Mesenteric fat pad (tissue), 1 donor: ENCODE measurements around the gene DNAI7. TPM values are rescaled to one million over a fixed set of nuclear protein-coding genes. Genes with fewer than 3 reads are reported as not detected.

Source experiments
- DNase-seq: peaks from one replicate; pipeline ENCODE4 v3.0.0-alpha.2; 2020; ENCODE audit warnings: low spot score
- total RNA-seq: library from RNA; stranded (reverse); fragmentation: NEBNext Ultra II Directional; extraction: Animal tissue kit (Norgen Biotek cat#: 25700); gene quantifications from one replicate; pipeline ENCODE4 v1.2.1, GENCODE V29; 2021
- donor health status: DM: yes; HTN: yes; CAD: no.

Gene DNAI7
- total RNA-seq, 1 donor from 2014 or later, result not detected

DNA sequence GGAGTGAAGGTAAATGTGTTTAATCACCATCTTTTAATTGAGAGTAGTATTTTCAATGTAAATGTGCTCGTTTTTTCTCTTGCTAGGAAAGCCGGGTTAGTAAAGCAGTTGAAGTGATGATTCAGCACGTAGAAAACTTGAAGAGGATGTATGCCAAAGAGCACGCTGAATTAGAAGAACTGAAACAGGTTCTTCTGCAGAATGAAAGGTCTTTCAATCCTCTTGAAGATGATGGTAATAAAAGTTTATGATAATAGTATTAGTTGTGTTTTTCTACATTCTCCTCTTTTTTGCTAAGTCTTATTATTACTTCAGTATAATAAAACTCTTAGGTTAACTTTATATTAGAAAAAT is 93.9 kb downstream of the DNAI7 start:
- DNase-seq, result no peak

DNA sequence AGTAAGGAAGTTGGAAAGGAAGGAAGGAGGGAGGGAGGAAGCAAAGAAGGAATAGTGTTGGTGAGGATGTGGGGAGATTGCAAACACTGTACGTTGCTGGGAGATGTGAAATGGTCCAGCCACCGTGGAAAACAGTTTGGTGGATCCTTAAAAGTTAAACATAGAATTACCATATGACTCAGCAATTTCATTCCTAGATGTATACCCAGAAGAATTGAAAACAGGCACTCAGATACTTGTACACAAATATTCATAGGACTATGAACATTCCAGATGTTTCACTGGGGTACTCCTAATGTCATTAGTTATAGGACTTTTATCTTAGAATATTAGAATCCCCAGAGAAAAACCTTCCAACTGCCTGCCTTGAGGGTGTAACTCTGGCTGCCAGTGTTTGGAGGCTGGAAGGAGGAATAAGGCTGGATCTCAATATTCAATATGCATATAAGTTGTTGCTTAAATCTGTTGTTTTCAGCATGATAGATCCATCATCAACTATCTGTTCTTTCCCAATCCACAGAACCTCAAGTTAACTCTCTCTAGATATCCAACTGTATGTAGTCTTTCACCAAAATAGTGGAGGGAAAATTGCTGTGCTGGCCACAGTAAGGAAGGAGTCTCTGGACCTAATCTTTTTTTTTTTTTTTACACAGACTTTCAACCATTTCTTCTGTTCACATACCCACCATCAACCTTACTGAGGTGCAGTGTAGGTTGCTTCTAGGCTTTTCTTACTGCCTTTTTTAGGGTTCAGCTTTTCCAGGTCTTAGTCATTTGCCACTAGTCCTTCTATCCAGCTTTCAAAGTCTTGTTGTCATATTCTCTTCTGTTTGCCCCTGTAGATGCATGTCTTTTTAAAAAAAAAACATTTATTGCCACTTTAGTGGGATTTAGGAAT is 94.5 kb downstream of the DNAI7 start:
- no peak for DNase-seq

DNA sequence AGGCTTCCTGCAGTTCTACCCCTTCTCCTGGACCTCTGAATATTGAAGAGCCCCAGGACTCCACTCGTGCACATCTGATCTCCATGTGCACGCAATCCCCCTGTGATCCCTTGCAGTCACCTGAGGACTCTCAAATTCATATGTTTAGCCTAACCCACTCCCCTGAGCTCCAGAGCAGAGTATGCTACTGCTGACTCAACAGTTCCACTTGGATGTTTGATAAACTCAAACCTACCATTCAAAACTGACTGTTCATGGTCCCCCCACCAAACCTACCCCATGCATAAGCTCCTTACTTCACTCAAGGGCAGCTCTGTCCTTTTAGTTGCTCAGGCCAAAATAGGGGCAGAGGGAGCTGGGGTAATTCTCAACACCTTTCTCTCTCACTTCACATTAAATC is 96.0 kb downstream of the DNAI7 start:
- DNase-seq, result no peak

DNA sequence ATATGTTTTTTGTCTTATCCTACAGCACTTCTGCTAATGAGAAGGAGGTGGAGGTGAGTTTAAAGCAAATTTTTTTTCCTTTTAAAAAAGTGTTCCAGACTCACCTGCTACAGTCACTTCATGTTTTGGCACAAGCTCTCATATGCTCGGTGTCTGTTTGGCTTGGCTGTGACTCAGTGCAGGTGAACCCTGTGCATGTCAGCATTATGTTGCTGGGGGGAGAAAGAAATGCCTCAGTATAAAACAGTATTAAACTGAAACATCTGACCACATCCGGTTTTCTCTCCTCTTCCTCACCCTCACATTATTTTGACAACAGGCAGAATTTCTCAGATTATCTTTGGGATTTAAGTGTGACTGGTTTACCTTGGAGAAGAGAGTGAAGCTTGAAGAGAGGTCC is 105.2 kb downstream of the DNAI7 start:
- DNase-seq, result no peak

DNA sequence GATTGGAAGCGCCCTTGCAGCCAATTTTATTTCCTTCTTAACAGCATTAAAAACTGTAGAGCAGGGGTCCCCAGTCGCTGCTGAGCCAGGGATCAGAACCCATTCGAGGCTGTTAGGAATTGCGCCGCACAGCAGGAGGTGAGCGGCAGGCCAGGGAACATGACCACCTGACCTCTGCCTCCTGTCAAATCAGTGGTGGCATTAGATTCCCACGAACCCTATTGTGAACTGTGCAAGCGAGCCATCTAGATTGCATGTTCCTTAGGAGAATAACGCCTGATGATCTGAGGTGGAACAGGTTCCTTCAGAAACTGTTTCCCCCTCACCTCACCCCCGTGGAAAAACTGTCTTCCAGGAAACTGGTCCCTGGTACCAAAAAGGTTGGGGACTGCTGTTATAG is 107.4 kb downstream of the DNAI7 start:
- DNase-seq, result no peak

DNA sequence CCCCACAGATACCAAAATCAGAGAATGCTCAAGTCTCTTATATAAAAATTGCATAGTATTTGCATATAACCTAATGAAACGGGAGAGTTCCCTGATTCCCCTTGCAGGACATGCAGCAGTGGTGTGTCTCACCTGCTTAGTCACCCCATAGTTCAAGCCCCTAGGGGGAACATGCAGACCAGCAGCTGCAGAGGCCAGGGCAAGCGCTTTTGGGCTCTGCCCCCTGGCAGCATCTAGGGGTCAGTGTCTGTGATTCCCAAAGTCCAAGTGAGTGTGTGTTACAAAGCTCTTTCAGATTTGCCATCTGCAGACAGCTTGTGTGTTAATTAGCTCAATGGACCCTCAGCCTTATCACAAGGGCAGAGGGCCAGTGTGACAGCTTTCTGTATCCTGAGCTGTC is 110.1 kb downstream of the DNAI7 start:
- DNase-seq, result no peak

DNA sequence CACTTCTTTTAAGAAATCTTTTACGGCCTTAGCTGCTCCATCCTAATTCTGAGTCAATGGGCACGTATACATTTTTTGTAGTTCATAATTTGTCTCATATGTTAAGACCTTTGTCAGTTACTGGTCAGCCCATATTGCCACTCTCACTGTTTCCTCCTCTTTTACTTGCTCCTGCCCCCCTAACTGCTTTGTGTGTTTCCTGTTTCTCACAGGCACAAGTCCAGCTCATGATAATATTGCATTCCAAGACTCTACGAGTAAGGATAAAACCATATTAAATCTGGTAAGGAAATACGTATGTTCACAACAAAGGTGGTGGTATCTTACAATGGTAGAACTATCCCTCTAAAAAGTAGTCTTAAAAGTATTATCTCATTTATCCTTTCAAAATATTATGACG is 111.7 kb downstream of the DNAI7 start:
- DNase-seq, result no peak

DNA sequence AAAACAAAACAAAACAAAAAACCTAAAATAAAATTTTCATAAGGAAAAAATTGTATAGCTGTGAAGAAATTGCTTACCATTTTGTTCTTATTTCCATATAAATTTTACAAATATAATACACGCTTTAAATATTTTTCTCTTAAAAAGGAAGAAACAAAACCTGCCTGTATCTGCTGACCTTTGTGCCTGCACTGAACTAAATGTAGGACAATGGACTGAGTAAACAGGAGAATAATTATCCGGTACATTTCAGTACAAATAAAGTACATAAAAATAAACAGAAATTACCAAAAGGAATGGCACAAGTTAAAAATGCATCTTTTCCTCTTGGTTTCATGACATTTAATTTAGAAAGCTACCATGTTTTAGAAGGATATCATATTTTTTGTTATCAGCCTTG is 112.3 kb downstream of the DNAI7 start:
- DNase-seq, result no peak

DNA sequence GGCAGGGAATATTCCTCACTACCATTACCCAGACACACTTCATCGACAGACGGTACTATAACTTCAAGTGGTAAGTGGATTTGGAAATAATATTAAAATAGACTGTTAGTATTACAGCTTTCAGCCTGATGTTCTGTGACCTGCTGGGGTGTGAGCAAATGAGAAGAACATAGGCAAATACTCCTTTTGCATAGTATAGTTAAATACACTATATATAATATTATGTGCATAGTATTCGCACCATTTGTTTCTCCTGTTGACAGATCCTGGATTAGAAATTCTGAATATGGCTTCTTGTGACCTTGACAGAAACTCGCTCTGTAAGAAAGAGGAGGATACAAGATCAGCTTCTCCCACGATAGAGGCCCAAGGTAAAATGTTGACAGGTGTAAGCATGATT is 115.6 kb downstream of the DNAI7 start:
- no peak for DNase-seq

DNA sequence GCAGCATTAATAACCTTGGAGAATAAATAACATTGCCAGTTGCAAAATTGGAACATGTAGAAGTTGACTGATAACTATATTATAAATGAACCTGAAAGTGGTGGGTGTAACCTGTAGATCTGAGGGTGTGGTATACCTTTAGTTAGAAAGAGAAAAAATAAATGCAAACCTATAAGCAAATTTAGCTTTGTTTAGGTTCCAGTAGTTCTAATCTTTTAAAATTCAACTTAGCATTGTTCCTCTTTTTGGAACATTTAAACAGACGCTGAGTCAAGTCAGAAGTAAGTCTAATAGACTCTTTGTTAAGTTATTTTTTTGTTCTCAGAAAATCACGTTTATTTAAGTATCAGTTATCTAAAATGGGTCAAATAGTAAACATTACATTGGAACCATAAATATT is 120.0 kb downstream of the DNAI7 start:
- DNase-seq, result no peak

DNA sequence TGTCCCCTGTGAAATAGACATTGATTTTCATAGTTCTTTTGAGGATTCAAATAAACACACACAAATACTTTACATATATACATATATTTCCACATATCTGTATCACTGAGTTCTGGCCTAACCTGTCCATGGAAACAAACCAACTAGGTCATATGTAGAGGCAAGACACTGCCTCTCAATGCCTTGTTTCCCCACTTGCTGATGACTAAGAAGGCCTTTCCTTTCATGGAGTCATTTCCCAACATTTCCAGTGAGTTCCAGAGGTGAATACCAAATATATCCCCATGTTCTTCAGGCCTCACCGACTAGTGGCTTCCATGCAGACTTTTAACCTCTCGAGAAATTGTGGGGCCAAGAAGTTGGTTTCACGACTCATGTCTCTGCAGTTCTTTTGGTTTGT is 120.8 kb downstream of the DNAI7 start:
- DNase-seq, result no peak

DNA sequence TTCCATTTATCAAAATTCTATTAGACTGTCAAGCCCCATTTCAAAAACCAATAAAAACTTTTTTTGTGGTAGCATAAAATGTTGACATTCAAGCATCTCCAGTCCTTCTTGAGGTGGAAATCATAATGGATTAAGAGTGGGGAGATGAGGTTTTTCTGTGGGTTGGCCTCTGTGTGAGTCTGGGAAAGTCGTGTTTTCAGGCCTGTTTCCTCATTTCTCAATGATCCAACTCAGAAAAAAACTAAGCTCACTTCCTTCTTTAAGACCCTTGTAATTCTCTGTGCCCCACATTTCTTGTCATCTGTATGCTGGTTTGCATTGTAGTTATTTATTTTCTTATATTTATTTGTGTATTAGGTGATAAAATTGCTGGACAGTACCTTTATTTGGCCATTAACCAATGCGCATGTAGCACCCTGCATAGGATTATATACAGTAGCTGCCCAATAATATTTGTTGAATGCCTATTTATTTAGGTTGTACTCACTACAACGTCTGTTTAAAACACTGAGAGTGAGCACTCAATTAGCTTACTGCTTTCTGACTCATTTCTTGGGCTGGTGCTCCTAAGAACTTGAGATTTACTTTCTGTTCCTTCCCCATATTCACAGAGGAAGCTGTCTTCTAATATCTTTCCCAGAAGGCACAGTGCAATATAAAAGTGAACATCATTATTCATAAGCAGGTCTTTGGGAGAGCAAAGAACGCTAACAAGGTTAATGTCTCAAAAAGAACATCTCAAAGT is 121.9 kb downstream of the DNAI7 start:
- DNase-seq, result no peak

DNA sequence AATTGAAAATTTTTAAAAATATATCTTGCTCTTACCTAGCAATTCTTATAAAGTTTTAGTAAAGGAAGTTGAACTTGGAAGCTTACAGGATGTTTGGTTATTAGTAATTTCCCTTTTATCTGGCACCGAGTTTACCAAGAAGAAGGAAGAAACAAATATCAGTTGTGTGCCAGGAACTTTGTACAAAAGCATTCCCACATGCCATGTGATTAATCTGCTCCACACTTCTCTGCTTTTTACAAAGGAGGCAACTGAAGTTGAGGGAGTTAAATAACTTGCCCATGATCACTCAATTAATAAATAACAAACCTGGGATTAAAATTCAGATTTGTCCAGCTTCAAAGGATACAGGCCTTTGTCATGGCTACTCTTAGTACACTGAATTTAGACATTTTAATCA is 123.6 kb downstream of the DNAI7 start:
- no peak for DNase-seq

DNA sequence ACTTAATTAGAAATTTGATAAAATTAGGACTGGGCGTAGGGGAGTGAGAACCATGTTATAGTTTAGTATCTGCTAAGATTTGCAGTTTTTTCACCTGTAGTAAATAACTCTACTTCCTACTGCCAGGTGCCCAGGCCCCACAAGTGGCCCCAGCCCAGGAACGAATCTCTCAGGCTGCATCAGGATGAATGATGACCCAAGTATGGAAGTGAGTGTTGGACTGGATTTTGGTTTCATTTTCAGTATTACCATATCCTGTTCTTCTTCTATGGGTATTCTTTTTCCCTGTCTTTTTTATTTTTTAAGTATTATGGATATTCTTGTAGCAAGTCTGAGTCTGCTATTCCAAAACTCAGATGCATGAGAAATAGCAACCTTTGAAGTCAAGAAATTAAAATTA is 125.7 kb downstream of the DNAI7 start:
- no peak for DNase-seq

DNA sequence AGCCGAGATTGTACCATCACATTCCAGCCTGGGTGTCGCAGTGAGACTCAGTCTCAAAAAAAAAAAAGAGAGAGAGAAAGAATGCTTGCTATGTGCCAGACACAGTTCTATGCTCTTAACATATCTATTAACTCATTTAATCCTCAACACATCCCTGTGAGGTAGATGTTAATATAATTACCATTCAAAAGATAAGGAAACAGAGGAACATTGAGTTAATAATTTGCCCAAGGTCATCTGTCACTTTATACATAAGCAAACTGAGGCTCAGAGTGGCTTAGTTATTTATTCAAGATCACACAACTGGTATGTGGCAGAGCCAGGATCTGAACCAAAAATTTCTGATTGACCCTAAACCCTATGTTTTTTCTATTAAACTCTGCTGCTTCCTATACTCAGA is 129.9 kb downstream of the DNAI7 start:
- no peak for DNase-seq

DNA sequence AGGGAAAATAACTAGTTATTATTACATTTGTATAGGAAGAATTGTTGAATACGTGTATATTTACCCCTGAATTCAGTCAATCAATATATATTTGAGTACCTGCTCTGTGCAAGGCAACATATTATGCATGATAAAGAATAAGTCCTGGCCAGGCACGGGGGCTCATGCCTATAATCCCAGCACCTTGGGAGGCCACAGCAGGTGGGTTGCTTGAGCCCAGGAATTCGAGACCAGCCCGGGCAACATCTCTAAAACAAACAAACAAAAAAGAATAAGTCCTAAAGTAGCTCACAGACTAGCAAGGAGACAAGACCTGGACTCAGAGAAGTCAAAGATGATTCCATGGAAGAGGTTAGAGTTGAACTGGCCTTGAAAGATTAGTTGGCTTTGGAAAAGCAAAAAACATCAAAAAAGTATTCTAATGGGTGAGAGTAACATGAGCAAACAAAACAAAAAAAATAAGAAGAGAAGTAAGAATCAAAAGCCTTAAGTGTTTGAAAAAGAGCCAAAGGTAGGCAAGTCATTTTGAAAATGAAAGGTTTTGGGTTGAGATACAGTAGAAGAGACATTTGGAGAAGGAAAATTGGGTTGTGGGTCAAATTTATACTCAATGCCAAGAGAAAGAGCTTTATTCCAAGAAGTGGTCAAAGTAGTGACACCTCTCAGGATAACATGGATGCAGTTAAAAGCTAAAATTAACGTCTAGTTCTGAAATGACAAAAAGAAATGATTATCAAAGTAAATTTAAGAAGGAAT is 130.9 kb downstream of the DNAI7 start:
- no peak for DNase-seq

DNA sequence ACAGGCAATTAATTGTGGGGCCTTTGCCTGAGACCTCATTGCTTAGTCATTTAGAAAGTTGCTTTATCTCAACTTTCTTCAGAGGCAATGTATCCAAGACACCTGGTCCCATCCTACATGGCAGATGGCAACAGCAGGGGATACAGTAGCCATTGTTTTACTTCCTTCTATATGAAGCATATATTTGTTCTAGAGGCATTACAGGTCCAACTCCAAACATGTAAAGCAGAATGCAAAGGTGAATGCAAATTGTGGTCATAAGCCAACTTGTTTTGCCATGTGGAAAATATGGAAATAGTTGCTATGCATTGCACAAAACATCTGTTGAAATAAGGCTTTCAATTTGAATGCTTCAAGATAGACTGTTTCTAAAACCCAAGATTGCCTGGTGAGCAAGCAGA is 136.3 kb downstream of the DNAI7 start:
- no peak for DNase-seq

Other genes with a start within 250 kb of the DNAI7 start
- gene BCAT1, start 246.1 kb downstream of the DNAI7 start, total RNA-seq, result 40.8 TPM
- gene ETFRF1, start 77 bp upstream of the DNAI7 start, total RNA-seq, result 20.4 TPM
- gene KRAS, start 55.8 kb upstream of the DNAI7 start, total RNA-seq, result 18.7 TPM